ENCODE results near the gene CACNA2D3.

GRCh38 chr3:54853573-54854404, 731.4 kb downstream of the CACNA2D3 start:
- peak; percentile 97 for TF ChIP-seq CTCF (IDR thresholded peaks at IDR 0.05; ENCODE audit: poor library complexity)
- TF ChIP-seq EZH2 (IDR thresholded peaks at IDR 0.05; ENCODE audit: borderline replicate concordance), result no peak

All from hepatocyte (in vitro differentiated cells).